Dermis microvascular lymphatic vessel endothelial cell (primary cell): ENCODE results near the gene AUTS2. TPM values are rescaled to one million over a fixed set of nuclear protein-coding genes. Genes with fewer than 3 reads are reported as not detected.

ENCODE experiments used
- DNase-seq, 2 donors: peaks; one replicate each; pipeline versions ENCODE4 v3.0.0 to v3.0.0-alpha.2; 2010; ENCODE audit warnings: low read depth in 2 of 2
- total RNA-seq: library from RNA; depleted of rRNA; stranded (reverse); fragments of >200 nt; gene quantifications from 2 replicates; pipeline ENCODE4 v1.2.1, GENCODE V29; 2014

Gene AUTS2
- total RNA-seq, 1 donor from 2014 or later, result 0.51 TPM

- DNase-seq, result no peak
Observed at GRCh38 chr7:70668606-70669358, 1070.5 kb downstream of the AUTS2 start.

GRCh38 chr7:70669854-70670253 is 1071.6 kb downstream of the AUTS2 start:
- no peak for DNase-seq

- no peak for DNase-seq
Observed at GRCh38 chr7:70670288-70670687, 1072.0 kb downstream of the AUTS2 start.

- no peak for DNase-seq
Observed at GRCh38 chr7:70673778-70674570, 1075.7 kb downstream of the AUTS2 start.

- no peak for DNase-seq
Observed at GRCh38 chr7:70674571-70675010, 1076.3 kb downstream of the AUTS2 start.

- no peak for DNase-seq
Observed at GRCh38 chr7:70676243-70676642, 1078.0 kb downstream of the AUTS2 start.

- DNase-seq, result no peak
Observed at GRCh38 chr7:70678621-70679251, 1080.5 kb downstream of the AUTS2 start.

GRCh38 chr7:70679661-70680060 is 1081.4 kb downstream of the AUTS2 start:
- DNase-seq, result no peak

GRCh38 chr7:70680306-70680705 is 1082.0 kb downstream of the AUTS2 start:
- DNase-seq, result no peak

- no peak for DNase-seq
Observed at GRCh38 chr7:70680743-70681468, 1082.6 kb downstream of the AUTS2 start.

- DNase-seq, result no peak
Observed at GRCh38 chr7:70681469-70682350, 1083.4 kb downstream of the AUTS2 start.

GRCh38 chr7:70684173-70684572 is 1085.9 kb downstream of the AUTS2 start:
- no peak for DNase-seq

- DNase-seq, result no peak
Observed at GRCh38 chr7:70693321-70693685, 1095.0 kb downstream of the AUTS2 start.

- peak in 1 of 2 donors; percentile 7 for DNase-seq
Observed at GRCh38 chr7:70693686-70694433, 1095.6 kb downstream of the AUTS2 start.

- DNase-seq, result peak in 1 of 2 donors; percentile 13
Observed at GRCh38 chr7:70694434-70694970, 1096.2 kb downstream of the AUTS2 start.

- no peak for DNase-seq
Observed at GRCh38 chr7:70694971-70695794, 1096.9 kb downstream of the AUTS2 start.

GRCh38 chr7:70695795-70696083 is 1097.5 kb downstream of the AUTS2 start:
- DNase-seq, result no peak

GRCh38 chr7:70696201-70696754 is 1098.0 kb downstream of the AUTS2 start:
- DNase-seq, result no peak
